Prostate gland (tissue), 2 donors: Measurements from ENCODE around the gene TMEM181. TPM values are rescaled to one million over a fixed set of nuclear protein-coding genes. Genes with fewer than 3 reads are reported as not detected.

Experiments used
- DNase-seq: peaks from one replicate; pipeline ENCODE4 v3.0.0-alpha.2; 2019; ENCODE audit warnings: low spot score
- H3K27ac ChIP-seq, 2 donors: fragments of 200-600 bp; sonication (generic); 2 replicates each; pipeline ENCODE4 v1.5.1; 2017 to 2019
- H3K27me3 ChIP-seq: fragments of 200-600 bp; sonication (generic); replicated peaks from 2 replicates; pipeline ENCODE4 v1.5.1; 2019; ENCODE audit not compliant: insufficient read depth
- H3K36me3 ChIP-seq, 2 donors: fragments of 200-600 bp; sonication (generic); 1 replicate in 1 of 2; 2 replicates in 1 of 2; pipeline versions ENCODE4 v1.5.1 to v1.8.1; 2017 to 2019
- H3K4me1 ChIP-seq: fragments of 200-600 bp; sonication (generic); replicated peaks from 2 replicates; pipeline ENCODE4 v1.5.1; 2019
- H3K4me3 ChIP-seq, 2 donors: fragments of 200-600 bp; sonication (generic); 2 replicates each; pipeline ENCODE4 v1.5.1; 2017 to 2019
- H3K9me3 ChIP-seq: fragments of 200-600 bp; sonication (generic); 2 replicates; pipeline ENCODE4 v1.5.1; 2017
- CTCF ChIP-seq, 4 experiments: fragments of 200-600 bp in 2 of 4; fragments of 450-650 bp in 2 of 4; sonication (generic) in 2 of 4; IDR thresholded peaks; 1 replicate in 3 of 4; 2 replicates in 1 of 4; pipeline ENCODE4 v1.5.1; 2016 to 2019; ENCODE audit warnings: antibody characterized with exemption in 4 of 4, mild to moderate bottlenecking in 2 of 4, moderate library complexity in 2 of 4
- POLR2A ChIP-seq: fragments of 450-650 bp; IDR thresholded peaks from one replicate; pipeline ENCODE4 v1.6.1; 2016; ENCODE audit warnings: antibody characterized with exemption, mild to moderate bottlenecking
- POLR2AphosphoS5 ChIP-seq: sonication (generic); formaldehyde crosslinking; IDR thresholded peaks from one replicate; pipeline ENCODE4 v1.6.1; 2017; ENCODE audit warnings: antibody characterized with exemption
- WGBS: methylation state at CpG from one replicate; pipeline ENCODE4 v1.1.5; 2018; 5-methylcytosine and 5-hydroxymethylcytosine counted together
- intact Hi-C: fragments of 100-400 bp; cut with DNase I; formaldehyde crosslinking; loops from one replicate; pipeline ENCODE4 v1.14.2; 2022
- microRNA-seq: library from miRNA; unstranded; fragments of <30 nt; microRNA quantifications from one replicate; pipeline ENCODE4, GENCODE V29; 2016
- small RNA-seq, 2 donors: library from RNA; depleted of rRNA; stranded (forward); fragments of <200 nt; gene quantifications; one replicate each; pipeline ENCODE3, GENCODE V24; 2016
- total RNA-seq, 2 donors: library from RNA; depleted of rRNA; stranded (reverse); fragments of >200 nt; gene quantifications; one replicate each; pipeline ENCODE4 v1.1.0, GENCODE V29; 2016

The TMEM181 gene
- total RNA-seq, 2 donors from 2014 or later = 26.0 to 67.9 TPM

- intact Hi-C loops = no loop called here
- H3K36me3 ChIP-seq = no peaks in the 10 kb centered on the region
- no peak for DNase-seq
- H3K9me3 ChIP-seq = no peaks in the 10 kb centered on the region
- TF ChIP-seq CTCF (IDR thresholded peaks at IDR 0.05) (no peak), POLR2AphosphoS5 (no peak), POLR2A (no peak)
- no peak overlapping the region for H3K27ac ChIP-seq
- H3K27me3 ChIP-seq = no peaks in the 10 kb centered on the region
- no peaks in the 10 kb centered on the region for H3K4me1 ChIP-seq
- no peak overlapping the region for H3K4me3 ChIP-seq
- 93% methylated on average over 6 of the region's 6 CpGs for WGBS
Measured at GRCh38 chr6:158680481-158680880, 120.6 kb downstream of the TMEM181 start.

- H3K27ac ChIP-seq = no peak overlapping the region
- intact Hi-C loops = no loop called here
- H3K4me3 ChIP-seq = no peak overlapping the region
- 83% methylated on average over 5 of the region's 5 CpGs for WGBS
- DNase-seq = no peak
- no peaks in the 10 kb centered on the region for H3K27me3 ChIP-seq
- no peaks in the 10 kb centered on the region for H3K4me1 ChIP-seq
- H3K36me3 ChIP-seq = no peaks in the 10 kb centered on the region
- H3K9me3 ChIP-seq = no peaks in the 10 kb centered on the region
- TF ChIP-seq POLR2AphosphoS5 (no peak), POLR2A (no peak), CTCF (IDR thresholded peaks at IDR 0.05) (no peak)
Measured at GRCh38 chr6:158684311-158684710, 124.4 kb downstream of the TMEM181 start.

- H3K4me3 ChIP-seq = no peak overlapping the region
- H3K27me3 ChIP-seq = no peaks in the 10 kb centered on the region
- no peaks in the 10 kb centered on the region for H3K36me3 ChIP-seq
- H3K9me3 ChIP-seq = no peaks in the 10 kb centered on the region
- TF ChIP-seq POLR2A (no peak), POLR2AphosphoS5 (peak; percentile 16)
- intact Hi-C loops = loop anchor here (5.0 kb wide), 1 partner anchor 463 kb away; no protein-coding TSS in a partner anchor
- H3K4me1 ChIP-seq = no peaks in the 10 kb centered on the region
- 27% methylated on average over 5 of the region's 5 CpGs for WGBS
- no peak for DNase-seq
- peak overlapping the region in 1 of 2 donors; percentile 30 for H3K27ac ChIP-seq
Measured at GRCh38 chr6:158684745-158685324, 124.9 kb downstream of the TMEM181 start.

Small RNA genes within 50 kb of the gene (microRNA-seq; reads per million reads assigned to microRNA genes)
- gene MIR7161 = not detected

Small RNA genes within 50 kb of the gene (small RNA-seq; reads per million reads assigned to genes)
- 0 reads per million in 2 donors for gene MIR7161

Other genes with a start within 250 kb of the TMEM181 start
- gene TULP4, start 247.6 kb upstream of the TMEM181 start, total RNA-seq = 100 to 1,000 TPM; 111 to 119 TPM
- gene DYNLT1, start 84.7 kb downstream of the TMEM181 start, total RNA-seq = 100 to 1,000 TPM in 1 of 2 donors, 10 to 100 TPM in 1; 95.9 to 138 TPM
- gene SYTL3, start 90.0 kb downstream of the TMEM181 start, total RNA-seq = 10 to 100 TPM in 1 of 2 donors, 1 to 10 TPM in 1; 9.9 to 12.1 TPM